GM21737 (cell line): ENCODE data around the gene DNAJC21.

Experiments used
- ATAC-seq: cut with Tn5 transposase; IDR thresholded peaks from one replicate; pipeline ENCODE4 v1.9.1; 2021; ENCODE audit warnings: mild to moderate bottlenecking, moderate library complexity; ENCODE audit not compliant: unreplicated experiment

DNAJC21 gene

DNA sequence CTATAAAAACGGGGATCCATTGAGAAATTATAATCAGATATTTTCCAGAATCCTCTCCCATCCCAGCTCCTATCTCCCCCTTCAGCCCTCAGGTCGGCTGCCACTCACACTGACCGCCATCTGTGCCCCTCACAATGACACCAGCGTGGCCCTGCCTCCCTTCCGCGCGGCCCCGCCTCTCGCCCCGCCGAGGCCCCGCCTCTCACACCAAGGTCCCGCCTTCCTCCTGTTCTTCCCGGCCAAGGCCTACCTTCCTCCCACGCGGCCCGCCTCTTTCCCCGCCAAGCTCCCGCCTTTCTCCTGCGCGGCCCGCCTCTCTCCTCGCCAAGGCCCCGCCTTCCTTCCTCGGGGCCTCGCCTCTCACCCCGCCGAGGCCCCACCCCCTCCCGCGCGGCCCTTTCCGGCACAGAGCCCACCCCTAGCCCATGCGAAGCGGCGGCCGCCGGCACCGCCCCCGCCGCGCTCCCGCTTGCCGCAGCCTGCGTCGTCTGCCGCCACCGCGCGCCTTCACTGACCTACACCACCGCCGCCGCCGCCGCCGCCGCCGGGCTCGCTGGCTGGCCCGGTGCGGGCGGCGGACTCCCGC, at the start of gene DNAJC21:
TSS of gene DNAJC21 (plus strand) at position 426 of the 586 bp plus-strand sequence. CDS start 261 bp downstream, outside the sequence.
- ATAC-seq: peak; percentile 90

DNA sequence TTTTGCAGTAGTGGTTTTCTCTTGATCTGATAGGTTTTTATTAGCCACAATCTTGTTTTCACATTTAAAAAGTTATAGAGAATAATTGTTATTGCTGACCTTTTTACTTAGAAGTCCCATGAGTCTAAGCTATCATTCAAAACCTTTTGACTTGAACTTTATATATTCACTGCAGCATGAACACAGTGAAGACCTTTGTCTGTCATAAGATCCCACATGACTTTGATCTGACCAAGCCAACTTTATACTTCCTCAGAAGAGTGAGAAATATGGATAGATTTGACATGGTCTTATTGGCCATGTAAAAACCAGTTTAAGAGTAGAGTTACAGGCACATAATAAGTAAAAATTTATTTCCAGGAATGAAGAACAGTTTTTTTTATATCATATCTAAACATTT, 48.1 kb upstream of the DNAJC21 start:
- no peak for ATAC-seq

DNA sequence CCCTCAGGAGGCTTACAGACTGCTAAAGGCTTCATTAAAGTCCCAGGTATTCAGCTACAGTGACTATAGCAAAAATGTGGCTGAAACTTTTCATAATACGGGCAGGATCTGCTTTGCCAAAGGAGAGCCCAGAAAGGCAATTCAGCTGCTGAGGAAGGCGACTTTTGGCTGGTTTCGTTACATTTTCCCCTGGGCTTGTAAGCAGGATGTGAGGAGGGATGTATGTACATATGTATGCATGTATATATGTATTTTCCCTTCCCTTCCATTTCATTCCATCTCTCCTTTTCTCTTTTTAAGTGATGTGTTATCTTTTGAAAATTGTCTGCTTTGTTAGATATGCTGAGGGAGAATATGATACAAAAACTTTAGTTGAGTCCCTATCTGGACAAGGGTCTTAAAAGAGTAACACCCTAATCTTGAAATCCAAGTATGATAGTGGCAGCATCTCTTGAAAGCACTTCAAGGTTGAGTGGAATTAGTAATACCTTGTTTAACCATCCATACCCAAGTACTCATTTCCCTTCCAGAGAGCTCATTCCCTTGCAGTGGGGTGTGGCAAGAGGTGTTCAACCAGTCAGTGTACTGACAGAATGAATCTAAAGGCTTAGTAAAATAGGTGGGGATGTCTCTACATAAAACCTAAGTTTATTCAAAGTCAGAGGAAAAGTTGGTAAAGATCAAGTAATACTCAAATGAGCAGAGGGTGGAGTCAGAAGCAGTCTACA, 42.8 kb upstream of the DNAJC21 start:
- ATAC-seq: no peak

DNA sequence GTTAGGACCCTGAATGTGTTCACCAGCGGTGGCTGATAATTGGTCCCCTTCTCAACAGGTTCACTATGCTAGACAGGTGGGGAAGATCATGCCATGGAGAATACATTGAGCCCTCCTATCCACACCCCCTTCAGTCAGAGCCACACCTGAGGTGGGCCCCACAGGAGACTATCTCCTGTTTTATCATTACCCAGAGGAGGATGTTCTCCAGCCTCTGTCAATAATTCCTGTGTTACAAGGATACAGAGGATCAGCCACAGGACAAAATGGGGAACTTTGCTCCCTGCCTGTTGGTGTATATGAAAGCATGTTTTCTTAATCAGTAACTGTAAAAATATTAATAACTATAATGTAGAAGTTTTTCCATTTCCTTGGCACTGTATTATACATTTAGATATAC, 40.0 kb upstream of the DNAJC21 start:
- no peak for ATAC-seq

DNA sequence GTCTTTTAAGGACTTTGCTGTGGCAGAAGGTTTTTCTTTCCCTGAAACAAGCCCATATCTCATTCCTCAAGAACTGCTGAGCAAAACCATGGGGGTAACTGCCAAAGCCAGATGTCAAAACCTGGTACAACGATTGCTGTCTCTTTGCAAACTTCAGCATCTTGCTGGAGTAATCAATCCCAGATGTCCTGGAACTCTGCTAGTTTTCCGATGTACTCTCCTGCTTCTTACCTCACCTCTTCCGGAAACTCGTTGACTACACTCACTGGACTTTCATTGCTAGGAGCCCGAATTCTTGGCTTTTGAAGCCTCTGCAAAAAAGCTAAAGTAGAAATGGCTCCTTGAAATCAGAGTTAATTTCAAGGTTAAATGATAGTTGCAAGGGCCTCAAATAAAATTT, 37.4 kb upstream of the DNAJC21 start:
- no peak for ATAC-seq

DNA sequence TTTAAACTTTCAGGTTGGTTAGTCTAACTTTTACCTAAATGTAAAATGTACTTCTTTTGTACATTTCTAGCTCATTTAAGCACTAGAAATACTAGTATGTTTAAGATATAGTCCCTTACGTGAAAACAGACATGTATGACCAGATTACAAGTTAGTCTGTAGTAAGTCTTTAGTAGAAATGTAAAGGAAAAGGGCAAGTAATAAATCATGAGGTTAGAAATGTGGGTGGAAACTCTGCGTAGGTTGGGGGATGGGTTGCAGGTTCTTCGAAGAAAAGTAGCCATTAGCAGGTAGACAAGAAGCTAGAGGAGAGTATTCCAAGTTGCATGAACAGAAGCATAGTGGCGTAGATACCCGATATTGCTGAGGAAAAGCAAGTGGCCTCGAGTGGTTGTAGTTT, 36.9 kb upstream of the DNAJC21 start:
- ATAC-seq: no peak

DNA sequence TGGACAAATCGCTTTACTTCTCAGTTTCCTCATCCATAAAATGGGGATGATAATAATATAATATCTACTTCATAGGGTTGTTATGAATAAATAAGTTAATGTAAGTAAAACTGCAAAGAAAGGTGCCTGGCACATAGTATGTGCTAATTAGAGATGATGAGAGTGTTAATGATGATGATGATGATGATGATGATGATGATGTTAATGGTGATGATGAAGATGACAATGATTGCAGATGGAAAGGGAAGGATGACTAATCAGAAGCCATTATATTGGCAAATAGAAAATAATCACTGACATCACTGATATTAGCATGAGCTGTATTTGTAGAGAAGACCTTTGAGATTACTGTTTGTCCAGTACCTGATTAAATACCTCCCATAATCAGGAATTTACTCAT, 34.6 kb upstream of the DNAJC21 start:
- ATAC-seq: no peak

DNA sequence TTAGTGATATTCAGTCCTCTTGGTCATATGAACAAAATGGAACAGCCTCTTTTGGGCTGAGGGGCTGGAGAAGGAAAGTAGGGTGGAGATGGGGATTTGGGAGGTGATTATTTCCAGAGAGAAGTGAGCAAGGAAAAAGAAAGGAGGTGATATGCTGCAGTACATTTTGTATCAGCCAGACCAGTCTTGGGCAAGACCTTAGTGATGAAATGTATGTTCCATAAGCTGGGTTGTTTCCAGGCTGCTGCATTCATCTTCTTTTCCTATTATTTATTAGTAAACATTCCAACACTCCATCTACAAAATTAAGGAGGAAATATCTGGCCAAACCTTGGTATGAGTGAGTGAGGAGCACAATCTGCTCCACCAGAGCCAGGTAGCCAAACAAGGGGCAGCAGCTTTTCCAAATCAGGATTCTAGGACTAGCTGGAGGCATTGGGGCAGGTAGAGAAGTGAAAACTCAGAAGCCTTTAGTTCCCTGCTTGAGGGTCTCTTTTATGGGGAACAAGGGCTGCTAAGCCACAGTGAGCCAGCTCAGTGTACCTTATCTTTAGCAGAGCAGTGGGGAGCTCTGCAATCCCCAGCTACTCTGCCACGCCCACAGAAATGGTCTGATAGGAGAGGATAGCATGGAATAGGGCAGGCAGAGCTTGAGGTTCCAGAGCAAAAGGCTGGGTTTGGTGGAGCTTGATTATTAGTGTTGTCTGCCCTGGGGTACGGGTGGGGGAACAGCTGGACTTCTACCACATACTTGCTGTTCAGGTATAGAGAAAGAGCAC, 33.5 kb upstream of the DNAJC21 start:
- no peak for ATAC-seq

DNA sequence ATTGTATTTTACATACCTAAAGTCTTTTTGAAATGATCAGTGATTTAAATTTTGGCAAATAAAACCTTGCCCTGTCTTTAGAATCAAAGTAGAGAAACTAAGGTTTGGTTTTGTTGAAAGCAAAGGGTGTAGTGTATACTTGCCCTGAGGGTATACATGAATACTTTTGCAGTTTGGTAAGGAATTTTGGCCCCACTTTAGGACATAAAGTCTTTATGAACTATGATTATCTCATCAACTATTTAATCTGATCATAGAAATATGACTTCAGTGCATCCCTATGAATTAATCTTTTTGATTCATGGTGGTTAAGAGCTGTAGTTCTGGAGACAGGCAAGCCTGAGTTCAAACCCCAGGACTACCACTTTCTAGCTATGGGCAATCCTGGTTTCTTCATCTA, 31.7 kb upstream of the DNAJC21 start:
- ATAC-seq: no peak

DNA sequence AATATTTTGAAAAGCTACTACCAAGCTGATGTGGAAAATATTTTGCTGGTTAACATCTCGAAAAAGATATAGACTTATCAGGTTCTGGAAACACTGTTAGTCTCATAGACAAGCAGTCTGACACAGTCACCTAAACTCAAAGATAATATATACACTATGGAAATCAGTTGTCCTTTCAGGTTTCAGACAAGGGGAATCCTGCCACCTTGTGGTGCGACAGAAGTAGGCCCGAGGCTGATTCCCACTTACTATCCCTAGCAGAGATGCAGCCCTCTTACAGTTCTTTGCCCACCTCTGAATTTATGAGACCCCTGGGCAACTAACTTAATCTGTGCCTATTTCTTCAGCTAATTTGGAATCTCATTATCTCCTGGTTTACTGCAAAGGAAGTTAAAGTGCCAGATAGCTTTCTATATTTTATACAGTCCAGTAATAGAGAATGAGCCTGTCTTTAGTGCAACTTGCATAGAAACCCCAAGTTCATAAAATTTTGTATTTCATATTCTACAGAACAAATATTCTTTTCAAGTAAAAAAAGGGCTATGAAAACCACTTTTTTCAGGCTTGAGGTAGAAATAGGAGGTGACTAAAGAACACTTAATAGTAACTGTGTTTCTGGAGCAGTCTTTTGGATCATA, 31.0 kb upstream of the DNAJC21 start:
- ATAC-seq: peak; percentile 71

DNA sequence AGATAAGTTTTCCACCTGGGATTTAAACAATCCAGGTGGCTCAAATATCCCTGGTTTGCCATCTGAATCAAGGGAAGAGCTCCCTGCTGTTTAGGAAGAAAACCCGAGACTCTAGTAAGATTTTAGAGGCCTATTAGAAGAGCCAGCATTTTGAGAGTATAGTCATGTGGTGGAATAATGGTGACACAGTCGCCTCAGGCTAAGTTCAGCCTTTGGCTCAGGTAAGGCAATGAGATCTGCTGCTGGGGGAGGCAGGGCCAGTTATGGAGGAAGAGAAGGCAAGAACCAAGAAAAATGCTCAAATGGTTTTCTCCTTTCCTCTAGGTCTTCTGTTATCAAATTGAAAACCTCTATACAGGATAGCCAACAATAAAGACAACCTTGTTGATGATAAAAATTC, 30.3 kb upstream of the DNAJC21 start:
- no peak for ATAC-seq

DNA sequence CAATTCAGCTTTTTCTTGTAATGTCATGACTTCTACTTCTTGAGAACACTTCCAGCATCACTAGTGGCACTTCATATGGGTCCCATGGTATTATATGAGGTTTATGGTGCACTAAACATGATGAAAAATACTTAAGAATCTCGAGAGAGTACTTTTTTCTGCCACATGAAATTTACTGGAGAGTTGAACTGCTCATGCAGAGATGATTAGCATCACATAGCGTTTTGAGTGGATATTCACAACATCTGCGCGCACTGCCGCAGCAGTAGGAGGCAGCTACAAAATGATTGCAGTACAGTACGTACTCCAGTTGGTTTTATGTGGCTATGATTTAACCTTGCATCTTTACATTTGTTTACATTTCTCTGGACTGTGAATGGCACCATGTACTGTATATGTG, 28.7 kb upstream of the DNAJC21 start:
- no peak for ATAC-seq

DNA sequence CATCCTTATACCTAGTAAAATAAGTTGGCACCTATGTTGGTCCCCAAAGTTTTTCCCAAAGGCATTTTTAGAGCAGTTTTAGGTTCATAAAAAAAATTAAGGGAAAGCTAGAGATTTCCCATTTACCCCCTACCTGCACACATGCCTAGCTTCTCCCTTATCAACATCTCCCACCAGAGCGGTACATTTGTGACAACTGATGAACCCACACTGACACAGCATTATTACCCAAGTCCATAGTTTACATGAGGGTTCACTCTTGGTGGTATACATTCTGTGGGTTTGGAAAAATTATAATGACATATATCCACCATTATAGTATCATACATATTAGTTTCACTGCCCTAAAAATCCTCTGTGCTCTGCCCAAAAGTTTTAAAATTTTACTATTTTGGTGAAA, 26.1 kb upstream of the DNAJC21 start:
- no peak for ATAC-seq

DNA sequence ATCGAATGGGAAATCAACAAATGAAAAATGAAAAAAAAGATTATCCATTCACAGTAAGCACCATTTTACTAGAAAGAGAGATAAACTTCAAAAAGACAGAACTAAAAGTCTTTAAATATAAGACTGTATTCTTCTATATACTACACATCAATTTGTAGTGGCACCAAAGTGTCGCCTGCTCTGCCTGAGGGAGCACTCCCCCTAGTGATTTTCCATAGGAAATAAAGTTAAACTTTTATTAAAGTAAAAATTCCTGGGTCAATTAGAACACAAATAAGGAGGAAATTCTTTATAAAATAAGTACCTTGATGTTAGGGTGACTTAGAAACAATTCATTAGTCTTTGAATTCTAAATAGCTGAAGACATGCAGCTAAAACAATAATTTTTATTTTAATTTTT, 23.8 kb upstream of the DNAJC21 start:
- no peak for ATAC-seq

DNA sequence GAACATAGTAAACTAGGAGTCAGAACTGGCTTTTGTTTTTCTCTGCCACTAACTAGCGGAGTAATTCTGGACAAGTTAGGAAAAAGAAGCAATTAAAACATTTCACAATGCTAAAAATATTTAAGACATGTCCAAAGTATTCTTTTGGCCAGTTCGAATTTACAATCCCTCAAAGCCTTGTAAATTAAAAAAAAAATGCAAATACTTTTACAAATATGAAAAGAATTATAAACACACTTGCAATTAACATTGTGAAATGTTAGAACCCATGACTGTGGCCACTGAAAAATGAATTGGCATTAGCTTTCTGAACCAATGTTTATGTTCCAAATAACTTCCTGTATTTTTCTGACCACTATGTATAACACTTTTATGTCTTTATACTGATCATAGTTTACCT, 16.3 kb upstream of the DNAJC21 start:
- no peak for ATAC-seq

DNA sequence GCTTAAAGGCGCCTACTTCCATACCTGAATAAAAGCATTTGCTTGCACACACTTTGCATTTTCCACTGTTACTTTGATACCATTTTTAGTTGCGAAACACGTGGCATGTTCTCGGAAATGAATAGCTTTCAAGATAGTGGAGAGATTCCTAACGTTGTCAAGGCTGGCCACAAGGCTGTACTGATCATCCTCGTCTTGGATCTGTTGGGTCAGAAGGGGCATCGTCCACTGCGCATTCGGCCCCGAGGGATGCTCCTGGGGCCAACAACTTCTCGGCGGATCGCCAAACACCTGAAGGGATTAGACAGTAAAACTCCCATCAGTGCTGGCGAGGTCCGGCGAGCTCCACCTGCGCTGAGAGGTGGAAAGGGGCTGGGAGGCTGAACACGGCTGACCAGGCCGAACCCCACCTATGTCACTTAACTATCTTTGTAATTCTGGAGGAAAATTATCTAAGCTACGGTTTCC, 14.7 kb upstream of the DNAJC21 start:
- ATAC-seq: peak; percentile 15

DNA sequence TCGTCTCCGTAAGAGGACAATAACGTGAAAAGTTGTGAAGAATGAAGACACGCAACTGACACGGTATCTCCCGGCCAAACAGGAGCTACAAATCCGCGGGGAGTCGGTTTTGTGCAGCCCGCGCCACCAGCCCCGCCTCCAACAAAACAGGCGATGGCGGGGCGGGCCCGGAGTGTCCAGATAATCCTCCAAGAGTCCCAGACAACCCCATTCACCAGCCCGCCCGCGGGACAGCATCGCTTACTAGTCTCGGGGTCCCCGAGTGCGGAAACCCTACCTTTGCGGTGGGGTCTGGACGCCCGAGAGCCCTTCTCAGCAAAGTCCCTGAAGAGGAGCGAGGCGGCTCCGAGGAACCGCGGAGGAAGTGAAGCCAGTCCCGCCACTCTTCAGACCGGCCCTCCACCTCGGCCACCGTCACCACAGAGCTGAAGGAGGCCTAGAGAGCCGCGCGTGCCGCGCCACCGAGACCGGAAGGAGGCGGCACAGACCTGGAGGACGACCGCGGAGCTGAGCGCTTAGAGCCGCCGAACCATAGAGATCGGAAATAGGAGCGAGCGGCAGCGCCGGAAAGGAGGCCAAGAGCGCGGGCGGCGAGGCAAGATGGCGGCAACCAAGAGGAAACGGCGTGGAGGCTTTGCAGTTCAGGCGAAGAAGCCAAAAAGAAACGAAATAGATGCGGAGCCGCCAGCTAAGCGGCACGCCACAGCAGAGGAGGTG, 14.1 kb upstream of the DNAJC21 start, which contains the start of the genes BRIX1 and RAD1:
TSS of gene BRIX1 (plus strand) at position 573 of the 717 bp plus-strand sequence. CDS start at position 601, 28 bp downstream.
TSS of gene RAD1 (minus strand) at position 366 of the 717 bp plus-strand sequence. CDS start 612 bp downstream, outside the sequence.
- peak; percentile 98 for ATAC-seq

DNA sequence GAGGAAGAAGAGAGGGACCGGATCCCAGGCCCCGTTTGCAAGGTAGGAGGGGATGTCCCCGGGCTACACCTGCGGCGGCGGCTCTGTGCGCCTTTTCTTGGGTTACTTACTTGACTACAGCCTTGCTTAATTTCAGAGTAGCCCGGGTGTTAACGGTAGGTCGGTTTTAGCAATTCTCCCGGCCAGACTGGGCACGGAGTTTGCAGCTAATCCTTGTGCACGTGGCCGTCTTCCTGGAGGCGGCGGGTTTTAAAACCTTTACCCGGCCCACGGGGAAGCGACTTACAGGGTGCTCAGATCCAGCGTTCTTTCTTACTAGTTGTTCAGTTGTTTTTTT, 13.5 kb upstream of the DNAJC21 start:
- peak; percentile 15 for ATAC-seq

DNA sequence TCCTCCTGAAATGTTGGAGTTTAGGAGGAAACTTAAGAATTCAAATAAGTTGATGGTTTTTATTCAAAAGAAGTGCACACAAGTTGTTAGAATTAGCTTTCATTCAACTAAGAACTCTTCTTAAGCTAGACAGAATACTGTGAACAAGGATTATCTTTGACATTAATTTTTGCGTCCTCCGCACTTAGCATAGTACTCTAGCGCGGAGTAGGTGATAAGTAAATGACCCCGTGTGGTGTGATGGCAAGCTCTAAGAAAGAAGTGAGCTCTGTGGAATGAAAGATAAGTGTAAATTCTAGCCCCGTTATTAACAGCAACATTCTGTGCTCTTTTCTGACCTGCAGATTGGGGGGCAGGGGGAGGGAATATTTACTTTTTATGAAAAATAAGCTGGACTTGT, 12.8 kb upstream of the DNAJC21 start:
- ATAC-seq: no peak

DNA sequence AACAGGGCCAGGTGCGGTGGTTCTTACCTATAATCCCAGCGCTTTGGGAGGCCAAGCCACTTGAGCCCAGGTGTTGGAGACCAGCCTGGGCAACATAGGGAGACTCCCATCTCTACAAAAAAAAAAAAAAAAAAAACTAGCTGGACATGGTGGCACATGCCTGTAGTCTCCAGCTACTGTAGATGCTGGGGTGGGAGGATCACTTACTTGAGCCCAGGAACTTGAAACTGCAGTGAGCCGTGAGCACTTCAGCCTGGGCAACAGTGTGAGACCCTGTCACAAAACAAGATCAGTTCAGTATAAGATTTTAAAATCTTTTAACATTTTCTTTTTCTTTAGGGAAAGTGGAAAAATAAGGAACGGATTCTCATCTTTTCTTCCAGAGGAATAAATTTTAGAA, 11.3 kb upstream of the DNAJC21 start:
- no peak for ATAC-seq

DNA sequence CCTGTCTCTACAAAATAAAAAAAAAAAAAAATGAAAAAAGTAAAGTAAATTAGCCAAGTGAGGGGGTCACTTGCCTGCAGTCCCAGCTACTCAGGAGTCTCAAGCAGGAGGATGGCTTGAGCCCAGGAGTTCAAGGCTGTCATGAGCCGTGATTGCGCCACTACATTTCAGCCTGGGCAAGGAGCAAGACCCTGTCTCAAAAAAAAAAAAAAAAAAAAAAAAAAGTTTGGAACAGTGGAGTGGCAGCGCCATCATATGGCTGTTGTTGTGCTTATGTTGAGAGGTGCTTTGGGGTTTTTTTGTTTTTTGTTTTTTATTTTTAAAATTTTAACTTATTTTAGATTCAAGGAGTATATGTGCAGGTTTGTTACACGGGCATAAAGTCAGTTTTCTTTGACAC, 10.3 kb upstream of the DNAJC21 start:
- ATAC-seq: no peak
